GM12891 (cell line): ENCODE data around the gene CPXM1.

ENCODE experiments used
- POLR2A ChIP-seq: IDR thresholded peaks from 2 replicates; pipeline ENCODE4 v1.6.1; 2011; ENCODE audit warnings: low read depth, low read length, control low read depth
- POLR2AphosphoS5 ChIP-seq: IDR thresholded peaks from 2 replicates; pipeline ENCODE4 v1.6.1; 2011; ENCODE audit warnings: low read depth, low read length, control low read depth
- SPI1 ChIP-seq: IDR thresholded peaks from 2 replicates; pipeline ENCODE4 v1.6.1; 2011; ENCODE audit warnings: low read depth, low read length, control low read depth
- TAF1 ChIP-seq: IDR thresholded peaks from 2 replicates; pipeline ENCODE4 v1.6.1; 2011; ENCODE audit warnings: low read depth, low read length, control low read depth

DNA sequence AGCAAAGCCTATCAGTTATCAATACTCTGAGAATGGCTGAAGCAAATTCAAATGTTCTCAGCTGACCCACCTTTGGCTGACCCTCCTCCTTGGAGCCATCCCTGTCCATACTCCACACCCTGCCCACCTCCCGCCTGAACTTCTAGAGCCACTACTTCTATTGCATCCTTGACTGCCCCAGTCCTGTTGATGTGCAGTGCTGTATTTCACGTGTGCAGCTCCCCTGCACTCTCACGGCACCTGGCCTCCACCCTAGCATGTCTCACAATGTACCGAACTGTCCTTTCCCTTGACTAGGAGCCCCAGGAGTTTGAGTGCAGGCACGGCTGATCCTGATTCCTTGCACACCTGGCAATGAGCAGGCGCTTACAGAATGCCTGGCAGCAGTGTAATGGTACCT is 7.0 kb downstream of the CPXM1 start:
- TF ChIP-seq SPI1 (no peak), POLR2A (no peak), POLR2AphosphoS5 (no peak), TAF1 (no peak)
